ENCODE data around the gene CCDC28B.

Gene CCDC28B

DNA sequence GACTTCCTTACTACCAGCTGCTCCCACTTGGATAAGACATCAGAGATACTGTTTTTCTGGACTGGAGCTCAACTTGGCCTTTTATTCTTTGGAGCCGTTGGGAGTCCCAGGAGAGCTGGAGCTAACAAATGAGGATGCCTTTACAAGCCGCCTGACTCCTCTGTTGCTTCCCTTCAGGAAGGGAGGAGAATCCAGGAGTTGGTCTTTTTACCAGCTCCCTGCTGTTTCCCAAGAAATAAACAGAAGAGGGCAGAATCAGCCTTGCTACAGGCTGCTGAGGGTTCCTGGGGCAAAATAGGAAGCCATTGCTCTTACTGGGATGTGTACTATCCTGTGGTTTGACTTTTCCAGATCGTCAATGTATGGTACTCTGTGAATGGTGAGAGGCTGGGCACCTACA, 23.3 kb downstream of the CCDC28B start:
- DNase-seq, result no peak

DNA sequence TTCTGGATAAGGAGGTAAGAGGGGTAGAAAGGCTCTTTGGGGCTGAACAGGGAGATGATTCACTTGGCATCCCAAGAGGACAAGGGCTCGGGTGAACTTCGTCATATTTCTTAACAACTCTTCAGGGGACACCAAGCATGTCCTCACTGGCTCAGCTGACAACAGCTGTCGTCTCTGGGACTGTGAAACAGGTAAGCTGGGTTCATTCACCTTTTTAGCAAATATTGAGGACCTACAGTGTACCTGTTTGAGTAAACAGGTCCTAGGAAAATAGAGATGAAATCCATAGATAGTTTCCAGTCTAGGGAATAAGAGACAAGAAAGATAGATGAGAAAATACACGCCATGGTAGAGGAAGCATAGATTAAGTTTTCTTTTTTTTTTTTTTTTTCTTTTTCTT, 23.9 kb downstream of the CCDC28B start:
- DNase-seq, result no peak

DNA sequence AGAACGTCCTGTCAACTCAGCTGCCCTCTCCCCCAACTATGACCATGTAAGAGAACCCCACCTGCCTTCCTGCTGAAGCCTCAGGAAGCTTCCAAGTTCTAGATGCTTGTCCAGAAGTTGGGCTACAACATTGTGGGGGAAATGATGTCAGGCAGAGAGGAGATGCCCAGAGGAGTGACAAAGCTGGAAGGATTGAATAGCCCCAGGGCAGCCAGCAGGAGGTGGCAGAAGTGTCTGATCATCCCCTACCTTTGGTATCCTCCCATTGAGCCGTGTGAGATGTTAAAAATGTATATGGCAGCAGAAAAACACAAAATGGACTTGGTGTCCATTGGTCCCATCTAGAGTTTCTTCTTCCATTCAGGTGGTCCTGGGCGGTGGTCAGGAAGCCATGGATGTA, 28.4 kb downstream of the CCDC28B start:
- DNase-seq, result no peak

DNA sequence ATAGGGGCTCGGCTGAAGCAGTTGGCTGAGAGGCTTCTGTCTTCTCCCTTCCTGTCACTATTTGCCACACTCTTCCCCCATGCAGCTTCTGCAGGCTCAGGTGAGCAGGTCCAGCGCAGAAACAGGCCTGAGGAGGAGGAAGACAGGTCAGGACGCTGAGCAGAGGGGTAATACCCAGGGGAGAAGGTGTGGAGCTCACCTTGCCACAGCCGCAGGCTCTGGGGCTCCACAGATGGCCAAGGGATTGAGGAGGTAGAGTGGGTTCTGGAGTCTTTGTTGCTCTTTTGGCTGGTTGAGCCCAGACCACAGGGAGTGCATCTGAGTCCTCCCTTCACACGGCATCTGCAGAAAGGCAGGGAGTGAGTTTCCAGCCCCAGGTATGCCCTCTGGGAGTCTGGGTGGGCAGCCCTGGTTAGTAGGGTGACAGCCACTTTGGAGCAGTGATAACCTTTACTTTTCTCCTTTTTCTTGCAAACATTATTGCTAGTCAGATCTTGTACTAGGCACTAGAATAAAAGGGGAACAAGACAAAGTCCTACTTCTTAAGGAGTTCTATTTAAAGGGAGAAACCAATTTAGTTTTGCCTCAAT, 31.5 kb downstream of the CCDC28B start:
- DNase-seq, result no peak

DNA sequence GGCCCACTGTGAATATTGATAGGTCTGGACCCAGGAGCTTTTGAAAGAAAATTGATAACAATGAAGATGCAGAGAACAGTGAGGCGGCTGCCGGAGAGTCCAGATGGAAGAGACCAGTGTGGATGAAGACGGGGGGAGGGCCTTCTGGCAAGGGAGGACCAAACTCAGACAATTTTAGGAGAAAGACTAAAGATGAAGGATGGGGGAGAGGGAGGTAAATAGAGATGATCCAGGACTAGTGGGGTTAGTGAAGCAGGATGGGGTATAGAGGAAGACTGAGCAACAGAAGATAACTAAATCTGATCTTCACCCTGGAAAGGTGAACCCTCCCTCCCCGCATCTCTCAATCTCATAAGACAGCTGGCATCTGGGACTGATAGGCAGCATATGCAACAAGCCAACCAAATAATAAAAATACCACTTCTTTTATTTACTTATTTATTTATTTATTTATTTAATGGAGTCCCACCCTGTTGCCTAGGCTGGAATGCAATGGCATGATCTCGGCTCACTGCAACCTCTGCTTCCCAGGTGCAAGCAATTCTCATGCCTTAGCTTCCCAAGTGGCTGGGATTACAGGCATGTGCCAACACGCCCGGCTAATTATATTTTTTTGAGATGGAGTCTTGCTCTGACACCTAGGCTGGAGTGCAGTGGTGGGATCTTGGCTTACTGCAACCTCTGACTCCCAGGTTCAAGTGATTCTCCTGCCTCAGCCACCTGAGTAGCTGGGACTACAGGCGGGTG, 32.3 kb downstream of the CCDC28B start:
- no peak for DNase-seq

DNA sequence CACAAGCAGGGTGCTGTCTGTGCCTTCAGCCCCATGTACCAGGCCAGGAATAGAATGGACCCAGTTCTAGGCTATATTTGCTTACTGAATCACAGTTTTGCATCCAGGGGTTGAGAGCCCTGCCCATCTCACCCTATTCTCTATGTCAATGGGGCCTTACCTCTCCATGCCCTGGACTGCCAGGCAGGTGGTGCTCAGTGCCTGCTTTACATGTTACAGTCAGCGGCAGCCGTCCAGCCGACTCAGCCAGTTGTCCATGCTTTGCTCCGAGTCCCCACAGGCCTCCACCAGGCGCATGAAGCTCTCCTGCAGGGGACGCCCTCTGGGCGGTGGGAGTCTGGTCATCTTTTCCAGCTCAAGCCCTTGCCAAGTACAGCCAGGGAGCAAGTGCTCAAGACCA, 34.4 kb downstream of the CCDC28B start:
- no peak for DNase-seq

DNA sequence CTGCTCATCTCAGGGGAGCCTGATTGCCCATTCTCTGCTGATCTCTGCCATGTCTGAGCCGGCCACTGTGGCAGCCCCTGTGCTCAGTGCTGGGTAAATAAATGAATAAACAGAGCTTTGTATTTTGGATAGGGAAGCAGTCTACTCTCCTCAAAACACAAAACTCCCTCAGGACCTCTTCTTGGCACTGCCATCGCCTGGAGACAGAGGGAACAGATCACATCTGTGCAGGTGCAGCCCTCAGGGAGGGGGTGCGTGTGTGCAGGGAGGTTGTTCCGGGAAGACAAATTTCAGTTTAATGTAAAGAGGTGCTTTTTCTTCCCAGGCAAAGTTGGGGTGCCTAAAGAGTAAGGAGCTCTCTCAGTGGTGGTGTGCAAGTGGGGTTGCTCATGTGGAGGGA, 38.9 kb downstream of the CCDC28B start:
- no peak for DNase-seq

DNA sequence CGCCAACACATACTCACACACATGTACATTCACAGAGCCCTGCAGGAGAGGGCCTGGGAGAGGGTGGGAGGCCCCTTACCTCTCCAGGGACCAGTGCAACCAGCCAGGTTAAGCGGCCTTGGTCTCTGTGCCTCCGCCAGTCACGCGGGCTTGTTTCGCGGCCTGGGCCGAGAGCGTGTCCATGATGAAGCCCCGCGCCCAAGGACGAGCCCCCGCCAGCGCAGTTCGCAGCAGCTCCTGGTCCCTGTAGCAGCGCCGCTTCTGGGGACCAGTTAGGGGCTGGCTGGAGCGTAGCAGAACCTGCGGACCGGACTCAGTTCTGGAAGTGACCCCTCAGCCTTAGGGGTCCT, 39.4 kb downstream of the CCDC28B start:
- DNase-seq, result no peak

DNA sequence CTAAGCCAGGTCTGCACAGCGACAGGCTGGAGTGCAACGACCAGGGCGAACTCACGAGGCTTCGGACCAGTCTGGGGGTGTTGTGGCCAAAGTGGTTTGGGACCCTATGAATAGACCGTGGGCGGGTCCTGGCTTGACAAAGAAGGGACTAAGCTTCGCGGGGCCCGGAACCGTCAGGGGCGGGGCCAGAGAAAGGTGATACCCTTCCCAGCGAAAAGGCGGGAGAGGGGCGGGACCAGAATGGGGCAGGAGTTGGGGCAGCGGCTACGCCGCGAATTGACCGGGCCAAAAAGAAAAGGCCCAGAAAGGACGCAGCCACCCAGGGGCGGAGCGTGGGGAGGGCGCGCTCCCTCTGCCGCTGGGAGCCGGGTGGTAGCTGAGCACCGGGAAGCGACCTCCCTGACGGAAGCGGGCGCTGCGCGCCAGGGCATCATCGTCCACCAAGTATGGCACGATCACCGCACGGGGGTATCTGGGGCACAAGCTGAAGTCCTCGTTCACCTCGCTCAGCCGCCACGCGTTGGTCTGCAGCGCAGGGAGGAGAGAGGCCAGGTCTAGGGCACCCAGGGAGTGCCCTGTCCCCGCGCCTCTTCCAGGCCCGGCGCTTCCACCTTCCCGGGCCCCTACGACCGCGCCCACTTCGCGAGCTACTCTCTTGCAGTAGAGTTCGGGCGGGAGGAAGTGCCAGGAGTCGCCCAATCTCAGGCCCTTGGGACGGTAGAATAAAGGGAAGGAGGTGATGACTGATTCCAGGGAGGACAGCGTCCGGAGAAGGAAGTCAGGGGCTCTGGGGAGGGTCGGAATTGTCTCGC, 40.0 kb downstream of the CCDC28B start:
- peak; percentile 60 for DNase-seq

DNA sequence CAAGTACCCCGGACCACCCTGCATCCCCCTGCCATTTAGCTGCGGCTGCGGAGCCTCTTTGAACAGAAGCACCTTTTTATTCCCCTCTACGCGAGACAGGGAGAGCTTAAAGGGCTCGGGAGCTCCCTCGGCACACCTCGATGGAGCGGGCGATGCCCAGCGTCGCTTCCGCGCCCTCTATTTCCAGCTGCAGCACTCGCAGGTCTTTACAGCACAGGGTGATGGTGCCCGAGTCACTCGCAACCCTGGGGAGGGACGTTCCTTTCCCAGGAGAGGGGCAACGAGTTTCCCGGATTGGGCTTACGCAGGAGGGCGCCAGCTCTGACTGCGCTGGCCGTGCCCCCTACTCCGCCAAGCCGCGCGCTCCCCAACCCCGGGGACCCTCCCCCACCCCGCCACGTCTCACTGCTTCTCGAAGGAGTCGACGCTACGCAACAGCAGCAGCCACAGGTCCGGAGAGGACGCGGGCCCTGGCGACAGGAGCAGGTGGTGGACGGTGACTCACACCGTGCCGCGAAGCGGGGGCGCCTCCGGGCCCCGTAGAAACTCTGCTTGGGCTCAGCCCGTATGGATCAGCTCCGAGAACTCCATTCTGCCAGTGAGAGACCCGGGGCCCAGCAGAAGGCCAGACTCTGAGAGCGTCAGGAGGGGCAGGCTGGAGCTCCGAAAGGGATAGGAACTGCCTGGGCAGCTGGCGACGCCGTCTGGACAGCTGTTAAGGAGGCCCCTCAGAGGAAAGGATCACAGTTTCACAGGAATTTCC, 40.8 kb downstream of the CCDC28B start:
- peak; percentile 32 for DNase-seq

DNA sequence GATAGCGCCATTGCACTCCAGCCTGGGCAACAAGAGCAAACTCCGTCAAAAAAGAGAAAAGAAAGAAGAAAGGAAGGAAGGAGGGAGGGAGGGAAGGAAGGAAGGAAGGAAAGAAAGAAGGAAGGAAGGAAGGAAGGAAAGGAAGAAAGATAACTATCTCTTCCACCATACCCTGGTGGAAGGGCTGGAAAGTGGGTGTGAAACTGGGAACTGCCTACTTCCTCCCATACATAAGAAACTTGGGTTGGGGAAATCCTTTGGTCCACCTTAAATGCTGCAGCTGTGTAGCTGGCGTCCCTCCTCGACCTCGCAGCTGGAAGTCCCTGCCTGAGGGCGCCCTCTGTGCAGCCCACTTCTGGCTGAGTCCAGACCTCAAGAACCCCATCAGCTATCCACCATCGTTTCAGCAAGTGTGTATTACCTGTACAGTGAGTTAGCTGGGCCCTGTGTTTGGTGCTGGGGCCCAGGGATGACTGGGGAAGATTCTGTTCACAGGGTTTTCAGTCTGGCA, 42.0 kb downstream of the CCDC28B start:
- DNase-seq, result no peak

DNA sequence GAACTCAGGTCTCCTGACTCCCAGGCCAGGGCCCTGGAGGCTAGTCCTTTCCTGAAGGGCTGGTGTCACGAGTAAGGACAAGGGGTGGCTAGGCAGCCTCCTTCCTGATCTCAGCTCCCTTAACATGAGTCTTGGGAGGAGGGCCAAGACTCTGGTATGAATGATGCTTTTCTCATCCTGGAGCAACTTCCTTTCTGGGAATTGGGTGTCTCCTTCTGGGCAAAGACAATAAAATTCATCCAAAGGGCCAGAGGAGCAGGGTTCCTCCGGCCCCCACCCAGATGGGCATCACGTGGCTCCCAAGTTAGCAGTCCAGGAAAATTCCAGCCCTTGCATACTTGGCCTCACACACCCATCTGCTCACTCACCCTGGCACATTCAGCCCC, 46.5 kb downstream of the CCDC28B start, which contains the start of gene FAM167B:
FAM167B (plus strand) TSS at position 335 of the 386 bp plus-strand sequence. CDS start 200 bp downstream, outside the sequence.
- no peak for DNase-seq

DNA sequence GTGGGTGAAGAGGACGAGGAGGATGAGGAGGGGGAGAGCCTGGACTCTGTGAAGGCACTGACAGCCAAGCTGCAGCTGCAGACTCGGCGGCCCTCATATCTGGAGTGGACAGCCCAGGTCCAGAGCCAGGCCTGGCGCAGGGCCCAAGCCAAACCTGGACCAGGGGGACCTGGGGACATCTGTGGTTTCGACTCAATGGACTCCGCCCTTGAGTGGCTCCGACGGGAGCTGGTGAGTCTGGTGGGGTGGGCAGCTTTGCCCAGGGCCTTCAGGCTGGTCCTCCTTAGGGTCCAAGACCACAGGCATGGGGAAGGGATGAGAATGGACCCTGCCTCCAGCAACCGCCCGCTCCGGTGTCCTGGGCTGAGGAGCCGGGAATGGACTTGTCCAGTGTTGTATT, 47.1 kb downstream of the CCDC28B start:
- DNase-seq, result no peak

DNA sequence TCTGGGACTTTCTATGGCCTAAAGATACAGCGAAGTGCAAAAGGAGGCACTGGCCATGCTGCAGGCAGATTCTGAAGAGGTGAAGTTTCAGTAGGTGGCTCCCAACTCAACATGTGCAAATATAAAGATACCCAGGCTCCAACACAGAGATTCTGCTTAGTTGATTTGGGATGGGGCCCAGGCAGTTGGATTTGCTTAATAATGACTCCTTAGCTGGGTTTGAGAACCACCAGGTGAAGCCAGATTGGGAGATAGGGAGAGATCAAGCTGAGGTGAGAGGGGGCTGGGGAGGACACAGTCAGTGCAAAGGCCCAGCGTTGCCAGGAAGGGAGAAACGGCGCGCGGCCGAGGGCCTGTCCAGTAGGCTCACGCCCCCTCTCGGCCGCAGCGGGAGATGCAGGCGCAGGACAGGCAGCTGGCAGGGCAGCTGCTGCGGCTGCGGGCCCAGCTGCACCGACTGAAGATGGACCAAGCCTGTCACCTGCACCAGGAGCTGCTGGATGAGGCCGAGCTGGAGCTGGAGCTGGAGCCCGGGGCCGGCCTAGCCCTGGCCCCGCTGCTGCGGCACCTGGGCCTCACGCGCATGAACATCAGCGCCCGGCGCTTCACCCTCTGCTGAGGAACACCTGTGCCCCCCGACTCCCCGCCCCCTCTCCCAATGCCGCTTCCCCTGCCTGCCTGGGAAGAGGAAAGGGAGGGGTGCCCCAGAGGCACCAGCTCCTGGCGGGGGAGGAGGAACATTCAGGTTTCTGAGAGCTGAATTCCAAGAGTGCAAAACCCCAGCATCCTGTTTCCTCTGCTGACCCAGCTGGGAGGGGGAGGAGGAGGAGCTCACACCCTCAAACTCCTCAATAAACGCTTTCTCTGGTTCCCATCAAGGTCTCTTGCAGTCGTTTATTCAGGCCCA, 47.8 kb downstream of the CCDC28B start:
- peak; percentile 68 for DNase-seq

DNA sequence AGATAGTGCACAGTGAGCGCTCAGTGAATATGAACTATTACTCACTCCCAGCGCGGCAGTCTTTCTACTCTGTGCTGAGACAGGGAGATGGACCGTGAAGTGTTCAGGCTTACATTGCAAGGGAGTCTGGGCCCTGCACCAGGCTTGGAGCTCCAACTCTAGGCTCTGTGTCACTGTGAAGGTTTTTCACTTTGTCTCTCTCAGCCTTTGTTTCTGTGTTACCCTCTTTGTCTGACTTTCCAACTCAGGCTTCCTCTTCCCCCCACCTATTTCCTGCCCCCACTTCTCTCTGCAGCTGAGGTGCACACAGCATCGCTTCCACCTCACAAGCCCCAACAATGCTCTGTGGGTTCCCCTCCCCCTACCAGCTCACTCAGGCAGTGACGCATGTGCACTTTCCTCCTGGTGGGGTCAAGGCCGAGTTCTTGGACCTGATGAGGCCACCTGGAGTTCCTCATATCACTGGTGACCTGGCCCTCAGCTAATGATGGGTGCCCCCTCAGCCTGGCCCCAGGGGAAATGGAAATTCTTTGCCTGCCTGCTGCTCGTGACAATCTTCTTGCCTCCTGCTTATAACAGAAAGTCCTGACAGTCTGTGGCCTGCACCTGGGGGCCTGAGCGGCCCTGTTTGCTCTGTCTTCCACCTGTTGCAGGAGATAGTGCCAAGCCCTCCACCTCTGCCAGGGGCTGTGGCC, 49.6 kb downstream of the CCDC28B start:
- DNase-seq, result peak; percentile 93

DNA sequence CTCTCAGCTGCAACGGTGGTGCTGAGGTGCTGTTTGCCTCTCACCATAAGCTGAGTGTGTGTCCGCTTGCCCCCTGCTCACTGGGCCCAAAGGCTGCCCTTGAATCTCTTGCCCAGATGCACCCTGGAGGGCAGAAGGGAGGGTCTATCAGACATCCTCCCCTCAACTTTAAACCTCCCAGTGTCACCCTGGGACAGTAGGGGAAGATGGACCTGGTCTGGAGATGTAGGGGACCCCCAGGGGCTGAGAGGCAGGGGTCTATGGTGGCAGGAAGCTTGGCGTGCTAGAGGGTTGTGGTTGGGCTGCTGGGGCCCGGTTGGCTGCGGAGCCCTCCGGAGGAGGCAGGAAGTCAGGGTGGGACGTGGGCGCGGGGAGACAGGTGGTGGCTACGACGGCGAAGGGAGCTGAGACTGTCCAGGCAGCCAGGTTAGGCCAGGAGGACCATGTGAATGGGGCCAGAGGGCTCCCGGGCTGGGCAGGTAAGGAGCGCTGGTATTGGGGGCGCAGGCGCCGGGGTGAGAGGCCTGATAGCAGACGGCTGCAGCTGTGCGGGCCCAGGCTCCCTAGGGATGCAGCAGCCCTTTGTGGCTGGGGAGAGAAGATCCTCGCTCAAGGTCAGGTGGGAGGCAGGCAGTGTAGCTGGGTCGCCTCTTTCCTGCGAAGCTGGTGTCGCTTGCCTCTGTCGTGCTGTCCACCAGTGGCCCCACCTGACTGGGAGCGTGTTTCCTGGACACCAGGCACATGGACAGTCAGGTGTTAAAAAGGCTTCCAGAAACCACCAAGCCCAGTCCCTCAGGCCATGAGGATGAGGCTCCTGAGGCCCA, 50.7 kb downstream of the CCDC28B start, which contains the start of gene LCK:
LCK (plus strand) TSS at position 373 of the 824 bp plus-strand sequence. CDS start 23,065 bp downstream, outside the sequence.
- peak; percentile 57 for DNase-seq

Data from CD4-positive, alpha-beta T cell treated with Interleukin-4 for 4 hours (primary cell).